ENCODE data around the gene DBX1. TPM values are rescaled to one million over a fixed set of nuclear protein-coding genes. Genes with fewer than 3 reads are reported as not detected.
"Not testable (repeated sequence)": the region's sequence is repeated elsewhere in the genome, so short reads cannot be mapped to it uniquely, and the experiment has no call there.

The DBX1 gene
- total and polyA plus RNA-seq, 2 donors from 2014 or later: not detected

- H3K4me3 ChIP-seq (ENCODE audit: low read length in 3 of 3): no peak overlapping the region
- TF ChIP-seq CTCF (IDR thresholded peaks at IDR 0.05; ENCODE audit: borderline replicate concordance, extremely low read depth, insufficient read depth): no peak
- H3K9me3 ChIP-seq (ENCODE audit: control insufficient read depth in 2 of 3, insufficient read depth in 1 of 3, low read length in 3 of 3): no peaks in the 10 kb centered on the region
- no peak overlapping the region for H3K27ac ChIP-seq (ENCODE audit: low read depth in 2 of 2, low read length in 2 of 2)
- FAIRE-seq: no peak
- H3K4me1 ChIP-seq (ENCODE audit: control insufficient read depth in 2 of 3, insufficient read depth in 2 of 3, low read depth in 1 of 3, low read length in 3 of 3): no peaks in the 10 kb centered on the region
- H3K36me3 ChIP-seq (ENCODE audit: control insufficient read depth in 2 of 3, insufficient read depth in 3 of 3, low read length in 3 of 3): no peaks in the 10 kb centered on the region
- intact Hi-C loops (cut with DNase I): no loop called here
- peaks cover 33% of the 10 kb centered on the region for H3K27me3 ChIP-seq (ENCODE audit: control insufficient read depth, insufficient read depth, low read length)
- H3K9ac ChIP-seq (ENCODE audit: low read length in 3 of 3): no peak overlapping the region
- no peak for DNase-seq
Observed at GRCh38 chr11:20205807-20206206, 45.5 kb upstream of the DBX1 start.

- no peaks in the 10 kb centered on the region for H3K9me3 ChIP-seq (ENCODE audit: control insufficient read depth in 2 of 3, insufficient read depth in 1 of 3, low read length in 3 of 3)
- H3K4me1 ChIP-seq (ENCODE audit: control insufficient read depth in 2 of 3, insufficient read depth in 2 of 3, low read depth in 1 of 3, low read length in 3 of 3): no peaks in the 10 kb centered on the region
- no peak overlapping the region for H3K9ac ChIP-seq (ENCODE audit: low read length in 3 of 3)
- intact Hi-C loops (cut with DNase I): no loop called here
- TF ChIP-seq CTCF (IDR thresholded peaks at IDR 0.05; ENCODE audit: borderline replicate concordance, extremely low read depth, insufficient read depth): no peak
- DNase-seq (no peak), FAIRE-seq (no peak)
- H3K4me3 ChIP-seq (ENCODE audit: low read length in 3 of 3): no peak overlapping the region
- H3K27ac ChIP-seq (ENCODE audit: low read depth in 2 of 2, low read length in 2 of 2): no peak overlapping the region
- H3K27me3 ChIP-seq (ENCODE audit: control insufficient read depth, insufficient read depth, low read length): peaks cover 27% of the 10 kb centered on the region
- no peaks in the 10 kb centered on the region for H3K36me3 ChIP-seq (ENCODE audit: control insufficient read depth in 2 of 3, insufficient read depth in 3 of 3, low read length in 3 of 3)
Observed at GRCh38 chr11:20204681-20205080, 44.4 kb upstream of the DBX1 start.

GRCh38 chr11:20203831-20204230 is 43.6 kb upstream of the DBX1 start:
- no peak for TF ChIP-seq CTCF (IDR thresholded peaks at IDR 0.05; ENCODE audit: borderline replicate concordance, extremely low read depth, insufficient read depth)
- intact Hi-C loops (cut with DNase I): no loop called here
- Histone ChIP-seq H3K4me1 (ENCODE audit: control insufficient read depth in 2 of 3, insufficient read depth in 2 of 3, low read depth in 1 of 3, low read length in 3 of 3) (no peaks in the 10 kb centered on the region), H3K9ac (ENCODE audit: low read length in 3 of 3) (no peak overlapping the region), H3K27ac (ENCODE audit: low read depth in 2 of 2, low read length in 2 of 2) (no peak overlapping the region), H3K9me3 (ENCODE audit: control insufficient read depth in 2 of 3, insufficient read depth in 1 of 3, low read length in 3 of 3) (no peaks in the 10 kb centered on the region), H3K27me3 (ENCODE audit: control insufficient read depth, insufficient read depth, low read length) (peaks cover 19% of the 10 kb centered on the region), H3K4me3 (ENCODE audit: low read length in 3 of 3) (no peak overlapping the region), H3K36me3 (ENCODE audit: control insufficient read depth in 2 of 3, insufficient read depth in 3 of 3, low read length in 3 of 3) (no peaks in the 10 kb centered on the region)
- DNase-seq: no peak
- FAIRE-seq: no peak

GRCh38 chr11:20201231-20201630 is 41.0 kb upstream of the DBX1 start:
- H3K27ac ChIP-seq (ENCODE audit: low read depth in 2 of 2, low read length in 2 of 2): no peak overlapping the region
- no peak overlapping the region for H3K9ac ChIP-seq (ENCODE audit: low read length in 3 of 3)
- TF ChIP-seq CTCF (IDR thresholded peaks at IDR 0.05; ENCODE audit: borderline replicate concordance, extremely low read depth, insufficient read depth): no peak
- no peaks in the 10 kb centered on the region for H3K27me3 ChIP-seq (ENCODE audit: control insufficient read depth, insufficient read depth, low read length)
- no peak overlapping the region for H3K4me3 ChIP-seq (ENCODE audit: low read length in 3 of 3)
- H3K4me1 ChIP-seq (ENCODE audit: control insufficient read depth in 2 of 3, insufficient read depth in 2 of 3, low read depth in 1 of 3, low read length in 3 of 3): no peaks in the 10 kb centered on the region
- intact Hi-C loops (cut with DNase I): no loop called here
- no peaks in the 10 kb centered on the region for H3K9me3 ChIP-seq (ENCODE audit: control insufficient read depth in 2 of 3, insufficient read depth in 1 of 3, low read length in 3 of 3)
- DNase-seq (no peak), FAIRE-seq (no peak)
- H3K36me3 ChIP-seq (ENCODE audit: control insufficient read depth in 2 of 3, insufficient read depth in 3 of 3, low read length in 3 of 3): no peaks in the 10 kb centered on the region

- FAIRE-seq; H3K27me3 ChIP-seq (ENCODE audit: control insufficient read depth, insufficient read depth, low read length); DNase-seq; H3K27ac ChIP-seq (ENCODE audit: low read depth in 2 of 2, low read length in 2 of 2); H3K9me3 ChIP-seq (ENCODE audit: control insufficient read depth in 2 of 3, insufficient read depth in 1 of 3, low read length in 3 of 3); H3K9ac ChIP-seq (ENCODE audit: low read length in 3 of 3); H3K4me3 ChIP-seq (ENCODE audit: low read length in 3 of 3); H3K36me3 ChIP-seq (ENCODE audit: control insufficient read depth in 2 of 3, insufficient read depth in 3 of 3, low read length in 3 of 3); intact Hi-C loops (cut with DNase I); H3K4me1 ChIP-seq (ENCODE audit: control insufficient read depth in 2 of 3, insufficient read depth in 2 of 3, low read depth in 1 of 3, low read length in 3 of 3): not testable (repeated sequence)
Observed at GRCh38 chr11:20200331-20200955, 40.2 kb upstream of the DBX1 start.
